K562 (cell line): Measurements from ENCODE around the gene CLCNKA. TPM values are rescaled to one million over a fixed set of nuclear protein-coding genes. Genes with fewer than 3 reads are reported as not detected.

Experiments
- BCOR ChIP-seq: fragments of 450-650 bp; IDR thresholded peaks from 2 replicates; pipeline ENCODE4 v1.6.1; 2016
- CSDE1 ChIP-seq, 2 experiments: fragments of 450-650 bp; IDR thresholded peaks; 2 replicates each; pipeline ENCODE4 v1.6.1; 2016; ENCODE audit warnings: mild to moderate bottlenecking in 1 of 2
- HMGXB4 ChIP-seq: sonication (generic); formaldehyde crosslinking; IDR thresholded peaks from 2 replicates; pipeline ENCODE4 v1.8.1; 2023; ENCODE audit warnings: mild to moderate bottlenecking, missing genetic modification reagents
- HOXB6 ChIP-seq: fragments of 250-450 bp; sonication (Bioruptor Pico); IDR thresholded peaks from 2 replicates; pipeline ENCODE4 v1.5.1; 2022; ENCODE audit warnings: mild to moderate bottlenecking, borderline replicate concordance
- KDM1A ChIP-seq, 2 experiments: fragments of 450-650 bp; IDR thresholded peaks; 2 replicates each; pipeline ENCODE4 v1.6.1; 2016; ENCODE audit warnings: mild to moderate bottlenecking in 2 of 2
- KLF13 ChIP-seq: fragments of 450-650 bp; IDR thresholded peaks from 2 replicates; pipeline ENCODE4 v1.6.1; 2016; ENCODE audit warnings: missing genetic modification characterization, low read depth, mild to moderate bottlenecking, missing compliant biosample characterization, moderate library complexity, borderline replicate concordance
- MXD1 ChIP-seq: fragments of 250-450 bp; sonication (Bioruptor Pico); IDR thresholded peaks from 2 replicates; pipeline ENCODE4 v1.8.0; 2021; ENCODE audit warnings: borderline replicate concordance, mild to moderate bottlenecking, moderate library complexity; ENCODE audit not compliant: poor library complexity, severe bottlenecking
- NR1H2 ChIP-seq: sonication (generic); formaldehyde crosslinking; IDR thresholded peaks from 2 replicates; pipeline ENCODE4 v1.4.0; 2020; ENCODE audit warnings: mild to moderate bottlenecking, missing genetic modification reagents
- POLR2AphosphoS5 ChIP-seq: IDR thresholded peaks from 2 replicates; pipeline ENCODE4 v1.6.1; 2011; ENCODE audit warnings: mild to moderate bottlenecking, low read depth, low read length, moderate library complexity; ENCODE audit not compliant: control insufficient read depth, insufficient read depth
- RBM17 ChIP-seq: fragments of 200-400 bp; formaldehyde crosslinking; IDR thresholded peaks from 2 replicates; pipeline ENCODE4 v1.6.1; 2017; ENCODE audit warnings: low read depth, mild to moderate bottlenecking, low read length, borderline replicate concordance
- RBM25 ChIP-seq: fragments of 200-400 bp; formaldehyde crosslinking; IDR thresholded peaks from 2 replicates; pipeline ENCODE4 v1.6.1; 2018; ENCODE audit warnings: low read length, low read depth, moderate library complexity; ENCODE audit not compliant: severe bottlenecking
- SMARCA5 ChIP-seq: fragments of 450-650 bp; IDR thresholded peaks from 2 replicates; pipeline ENCODE4 v1.6.1; 2016
- TEAD4 ChIP-seq, 2 experiments: sonication (generic) in 1 of 2; formaldehyde crosslinking in 1 of 2; IDR thresholded peaks; 2 replicates each; pipeline versions ENCODE4 v1.6.1 to v1.8.0; 2012 to 2022; ENCODE audit warnings: borderline replicate concordance in 1 of 2, inconsistent platforms in 1 of 2, low read length in 1 of 2, mild to moderate bottlenecking in 1 of 2, missing genetic modification reagents in 1 of 2
- TRIM24 ChIP-seq, 2 experiments: fragments of 450-650 bp; IDR thresholded peaks; 2 replicates each; pipeline ENCODE4 v1.6.1; 2016
- ZKSCAN1 ChIP-seq: fragments of 150-350 bp; IDR thresholded peaks from 2 replicates; pipeline ENCODE4 v1.6.1; 2016; ENCODE audit warnings: low read depth, low read length
- ZZZ3 ChIP-seq: fragments of 450-650 bp; IDR thresholded peaks from 2 replicates; pipeline ENCODE4 v1.6.1; 2016; ENCODE audit warnings: antibody characterized with exemption, mild to moderate bottlenecking, moderate library complexity
- polyA plus RNA-seq, 8 experiments: library from polyadenylated mRNA; depleted of rRNA in 4 of 8; stranded (reverse) in 5 of 8; unstranded in 3 of 8; fragments of >200 nt; fragmentation: Nextera tagmentation in 2 of 8; fragmentation: Illumina TruSeq in 1 of 8; extraction: Ambion mirVana in 2 of 8; extraction: Trizol in 1 of 8; gene quantifications; 2 replicates each; pipeline versions ENCODE4 v1.2.1 to v1.2.3, GENCODE V29; 2011 to 2014; ENCODE audit warnings: inconsistent platforms in 1 of 8, missing spikeins in 1 of 8
- total RNA-seq, 7 experiments: library from RNA; depleted of rRNA in 6 of 7; stranded (reverse); fragments of >200 nt in 6 of 7; fragmentation: Illumina TruSeq in 2 of 7; extraction: Trizol in 2 of 7; gene quantifications; 2 replicates each; pipeline versions ENCODE4 v1.2.1 to v1.2.3, GENCODE V29; 2011 to 2021; ENCODE audit warnings: low replicate concordance in 1 of 7
- TF ChIP-seq, protein P1 (sequence below): sonication (generic); formaldehyde crosslinking; IDR thresholded peaks from 2 replicates; pipeline ENCODE4 v1.8.0; 2023; ENCODE audit warnings: missing genetic modification reagents, mild to moderate bottlenecking, borderline replicate concordance
- TF ChIP-seq, protein P2 (sequence below): sonication (generic); formaldehyde crosslinking; IDR thresholded peaks from 2 replicates; pipeline ENCODE4 v1.8.0; 2022; ENCODE audit warnings: mild to moderate bottlenecking, missing genetic modification reagents

CLCNKA gene
- total and polyA plus RNA-seq, 9 of the 15 experiments (the other 6 are each of a cell fraction or from before 2014, with no cell fraction given), result 0.03 to 0.37 (median 0.10) TPM; not detected in 3

- TF ChIP-seq, protein P1, sequence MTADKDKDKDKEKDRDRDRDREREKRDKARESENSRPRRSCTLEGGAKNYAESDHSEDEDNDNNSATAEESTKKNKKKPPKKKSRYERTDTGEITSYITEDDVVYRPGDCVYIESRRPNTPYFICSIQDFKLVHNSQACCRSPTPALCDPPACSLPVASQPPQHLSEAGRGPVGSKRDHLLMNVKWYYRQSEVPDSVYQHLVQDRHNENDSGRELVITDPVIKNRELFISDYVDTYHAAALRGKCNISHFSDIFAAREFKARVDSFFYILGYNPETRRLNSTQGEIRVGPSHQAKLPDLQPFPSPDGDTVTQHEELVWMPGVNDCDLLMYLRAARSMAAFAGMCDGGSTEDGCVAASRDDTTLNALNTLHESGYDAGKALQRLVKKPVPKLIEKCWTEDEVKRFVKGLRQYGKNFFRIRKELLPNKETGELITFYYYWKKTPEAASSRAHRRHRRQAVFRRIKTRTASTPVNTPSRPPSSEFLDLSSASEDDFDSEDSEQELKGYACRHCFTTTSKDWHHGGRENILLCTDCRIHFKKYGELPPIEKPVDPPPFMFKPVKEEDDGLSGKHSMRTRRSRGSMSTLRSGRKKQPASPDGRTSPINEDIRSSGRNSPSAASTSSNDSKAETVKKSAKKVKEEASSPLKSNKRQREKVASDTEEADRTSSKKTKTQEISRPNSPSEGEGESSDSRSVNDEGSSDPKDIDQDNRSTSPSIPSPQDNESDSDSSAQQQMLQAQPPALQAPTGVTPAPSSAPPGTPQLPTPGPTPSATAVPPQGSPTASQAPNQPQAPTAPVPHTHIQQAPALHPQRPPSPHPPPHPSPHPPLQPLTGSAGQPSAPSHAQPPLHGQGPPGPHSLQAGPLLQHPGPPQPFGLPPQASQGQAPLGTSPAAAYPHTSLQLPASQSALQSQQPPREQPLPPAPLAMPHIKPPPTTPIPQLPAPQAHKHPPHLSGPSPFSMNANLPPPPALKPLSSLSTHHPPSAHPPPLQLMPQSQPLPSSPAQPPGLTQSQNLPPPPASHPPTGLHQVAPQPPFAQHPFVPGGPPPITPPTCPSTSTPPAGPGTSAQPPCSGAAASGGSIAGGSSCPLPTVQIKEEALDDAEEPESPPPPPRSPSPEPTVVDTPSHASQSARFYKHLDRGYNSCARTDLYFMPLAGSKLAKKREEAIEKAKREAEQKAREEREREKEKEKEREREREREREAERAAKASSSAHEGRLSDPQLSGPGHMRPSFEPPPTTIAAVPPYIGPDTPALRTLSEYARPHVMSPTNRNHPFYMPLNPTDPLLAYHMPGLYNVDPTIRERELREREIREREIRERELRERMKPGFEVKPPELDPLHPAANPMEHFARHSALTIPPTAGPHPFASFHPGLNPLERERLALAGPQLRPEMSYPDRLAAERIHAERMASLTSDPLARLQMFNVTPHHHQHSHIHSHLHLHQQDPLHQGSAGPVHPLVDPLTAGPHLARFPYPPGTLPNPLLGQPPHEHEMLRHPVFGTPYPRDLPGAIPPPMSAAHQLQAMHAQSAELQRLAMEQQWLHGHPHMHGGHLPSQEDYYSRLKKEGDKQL (CRISPR knock-in tag), result no peak
- peak; percentile 90 for TF ChIP-seq BCOR
- no peak for TF ChIP-seq RBM17
- no peak for TF ChIP-seq POLR2AphosphoS5
- no peak for TF ChIP-seq MXD1 (CRISPR knock-in tag)
- no peak for TF ChIP-seq ZZZ3
- no peak for TF ChIP-seq KLF13 (tag)
- peak; percentile 73 to 77 for TF ChIP-seq KDM1A (IDR thresholded peaks at IDR 0.05)
- TF ChIP-seq SMARCA5, result peak; percentile 70; the same call in 1 of the 2 replicates
- peak; percentile 95 for TF ChIP-seq RBM25
- TF ChIP-seq, protein P2, sequence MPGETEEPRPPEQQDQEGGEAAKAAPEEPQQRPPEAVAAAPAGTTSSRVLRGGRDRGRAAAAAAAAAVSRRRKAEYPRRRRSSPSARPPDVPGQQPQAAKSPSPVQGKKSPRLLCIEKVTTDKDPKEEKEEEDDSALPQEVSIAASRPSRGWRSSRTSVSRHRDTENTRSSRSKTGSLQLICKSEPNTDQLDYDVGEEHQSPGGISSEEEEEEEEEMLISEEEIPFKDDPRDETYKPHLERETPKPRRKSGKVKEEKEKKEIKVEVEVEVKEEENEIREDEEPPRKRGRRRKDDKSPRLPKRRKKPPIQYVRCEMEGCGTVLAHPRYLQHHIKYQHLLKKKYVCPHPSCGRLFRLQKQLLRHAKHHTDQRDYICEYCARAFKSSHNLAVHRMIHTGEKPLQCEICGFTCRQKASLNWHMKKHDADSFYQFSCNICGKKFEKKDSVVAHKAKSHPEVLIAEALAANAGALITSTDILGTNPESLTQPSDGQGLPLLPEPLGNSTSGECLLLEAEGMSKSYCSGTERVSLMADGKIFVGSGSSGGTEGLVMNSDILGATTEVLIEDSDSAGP (CRISPR knock-in tag), result no peak
- TF ChIP-seq ZKSCAN1, result no peak
- no peak for TF ChIP-seq CSDE1 (IDR thresholded peaks at IDR 0.05)
- TF ChIP-seq HOXB6 (CRISPR knock-in tag), result no peak
- TF ChIP-seq TRIM24 (IDR thresholded peaks at IDR 0.05), result no peak
- no peak for TF ChIP-seq NR1H2 (CRISPR knock-in tag)
- no peak for TF ChIP-seq HMGXB4 (CRISPR knock-in tag)
- no peak for TF ChIP-seq TEAD4 (IDR thresholded peaks at IDR 0.05; ENCODE audit: low read length)
- no peak for TF ChIP-seq TEAD4 (CRISPR knock-in tag; IDR thresholded peaks at IDR 0.05; ENCODE audit: borderline replicate concordance)
Observed at GRCh38 chr1:16068356-16069270, 46.8 kb downstream of the CLCNKA start (continued).
